SK-N-SH treated with all-trans-retinoic acid at 6 μM for 48 hours (cell line): ENCODE measurements around the gene CBR4.

Source experiments
- ATAC-seq: fragments of 200-7000 bp; cut with Tn5 transposase; 3 replicates; pipeline ENCODE4 v1.9.1; 2020; ENCODE audit warnings: mild to moderate bottlenecking, moderate library complexity
- ARNTL ChIP-seq: fragments of 450-650 bp; formaldehyde crosslinking; IDR thresholded peaks from 2 replicates; pipeline ENCODE4 v1.5.0; 2020; ENCODE audit warnings: low read depth, mild to moderate bottlenecking, moderate library complexity, borderline replicate concordance
- BACH2 ChIP-seq: fragments of 250-450 bp; sonication (Bioruptor Pico); IDR thresholded peaks from 2 replicates; pipeline ENCODE4 v1.9.0; 2021; ENCODE audit warnings: mild to moderate bottlenecking, borderline replicate concordance
- CSDC2 ChIP-seq: fragments of 250-450 bp; sonication (Bioruptor Pico); IDR thresholded peaks from 2 replicates; pipeline ENCODE4 v1.5.0; 2020; ENCODE audit warnings: mild to moderate bottlenecking, moderate library complexity
- ESRRG ChIP-seq: fragments of 250-450 bp; sonication (Bioruptor Pico); IDR thresholded peaks from 2 replicates; pipeline ENCODE4 v1.6.1; 2021; ENCODE audit warnings: mild to moderate bottlenecking
- GLIS3 ChIP-seq: fragments of 250-450 bp; sonication (Bioruptor Pico); IDR thresholded peaks from 2 replicates; pipeline ENCODE4 v1.5.0; 2020; ENCODE audit warnings: mild to moderate bottlenecking, moderate library complexity
- ISL1 ChIP-seq: fragments of 250-450 bp; sonication (Bioruptor Pico); IDR thresholded peaks from 2 replicates; pipeline ENCODE4 v2.1.2; 2022; ENCODE audit warnings: mild to moderate bottlenecking, moderate library complexity
- OSR1 ChIP-seq: fragments of 250-450 bp; sonication (Bioruptor Pico); IDR thresholded peaks from 2 replicates; pipeline ENCODE4 v1.8.0; 2022; ENCODE audit warnings: moderate library complexity, mild to moderate bottlenecking, inconsistent platforms
- POU6F1 ChIP-seq: fragments of 250-450 bp; sonication (Bioruptor Pico); IDR thresholded peaks from 2 replicates; pipeline ENCODE4 v1.8.0; 2021; ENCODE audit warnings: low read depth, mild to moderate bottlenecking, moderate library complexity, borderline replicate concordance
- PPARA ChIP-seq: fragments of 250-450 bp; sonication (Bioruptor Pico); IDR thresholded peaks from 2 replicates; pipeline ENCODE4 v1.5.0; 2020; ENCODE audit warnings: mild to moderate bottlenecking, borderline replicate concordance
- RARB ChIP-seq: fragments of 250-450 bp; sonication (Bioruptor Pico); IDR thresholded peaks from 2 replicates; pipeline ENCODE4 v1.8.0; 2021; ENCODE audit warnings: mild to moderate bottlenecking, moderate library complexity
- SNAI2 ChIP-seq: fragments of 250-450 bp; sonication (Bioruptor Pico); IDR thresholded peaks from 2 replicates; pipeline ENCODE4 v1.5.0; 2020; ENCODE audit warnings: mild to moderate bottlenecking, moderate library complexity
- TCF4 ChIP-seq: fragments of 250-450 bp; sonication (Bioruptor Pico); IDR thresholded peaks from 2 replicates; pipeline ENCODE4 v1.8.0; 2021; ENCODE audit warnings: mild to moderate bottlenecking, moderate library complexity, borderline replicate concordance
- TOX ChIP-seq: fragments of 250-450 bp; sonication (Bioruptor Pico); IDR thresholded peaks from 2 replicates; pipeline ENCODE4 v1.8.0; 2021; ENCODE audit warnings: mild to moderate bottlenecking, moderate library complexity, borderline replicate concordance
- TSHZ2 ChIP-seq: fragments of 250-450 bp; sonication (Bioruptor Pico); IDR thresholded peaks from 2 replicates; pipeline ENCODE4 v1.5.0; 2020; ENCODE audit warnings: mild to moderate bottlenecking, moderate library complexity
- ZC3H10 ChIP-seq: fragments of 250-450 bp; sonication (Bioruptor Pico); IDR thresholded peaks from 2 replicates; pipeline ENCODE4 v1.5.1; 2021; ENCODE audit warnings: mild to moderate bottlenecking, moderate library complexity
- ZFP3 ChIP-seq: fragments of 250-450 bp; sonication (Bioruptor Pico); IDR thresholded peaks from 2 replicates; pipeline ENCODE4 v1.5.0; 2020; ENCODE audit warnings: mild to moderate bottlenecking, moderate library complexity
- ZFP30 ChIP-seq: fragments of 450-650 bp; formaldehyde crosslinking; IDR thresholded peaks from 2 replicates; pipeline ENCODE4 v1.5.0; 2022; ENCODE audit warnings: mild to moderate bottlenecking, moderate library complexity
- ZNF565 ChIP-seq: fragments of 450-650 bp; formaldehyde crosslinking; conservative IDR thresholded peaks from 2 replicates; pipeline ENCODE4 v1.5.0; 2020; ENCODE audit warnings: low read depth, mild to moderate bottlenecking, moderate library complexity
- ZNF70 ChIP-seq: fragments of 450-650 bp; formaldehyde crosslinking; IDR thresholded peaks from 2 replicates; pipeline ENCODE4 v1.5.0; 2020; ENCODE audit warnings: mild to moderate bottlenecking, moderate library complexity
- TF ChIP-seq, protein P1 (sequence below): fragments of 250-450 bp; sonication (Bioruptor Pico); IDR thresholded peaks from 2 replicates; pipeline ENCODE4 v1.5.1; 2020; ENCODE audit warnings: low read depth, mild to moderate bottlenecking, moderate library complexity
- TF ChIP-seq, protein P2 (sequence below): fragments of 250-450 bp; sonication (Bioruptor Pico); IDR thresholded peaks from 2 replicates; pipeline ENCODE4 v1.5.1; 2021; ENCODE audit warnings: mild to moderate bottlenecking, moderate library complexity

Gene CBR4

GRCh38 chr4:169033660-169034059, 23.6 kb upstream of the CBR4 start:
- 0 out of 3 replicates have a peak, but pooled peaks have one; percentile 28 for ATAC-seq
- TF ChIP-seq BACH2 (CRISPR knock-in tag) = no peak
- TF ChIP-seq ZNF565 = no peak
- TF ChIP-seq POU6F1 (CRISPR knock-in tag) = no peak
- TF ChIP-seq TCF4 = no peak
- TF ChIP-seq ISL1 (CRISPR knock-in tag) = no peak
- no peak for TF ChIP-seq PPARA
- TF ChIP-seq OSR1 (CRISPR knock-in tag) = no peak
- TF ChIP-seq, protein P1, sequence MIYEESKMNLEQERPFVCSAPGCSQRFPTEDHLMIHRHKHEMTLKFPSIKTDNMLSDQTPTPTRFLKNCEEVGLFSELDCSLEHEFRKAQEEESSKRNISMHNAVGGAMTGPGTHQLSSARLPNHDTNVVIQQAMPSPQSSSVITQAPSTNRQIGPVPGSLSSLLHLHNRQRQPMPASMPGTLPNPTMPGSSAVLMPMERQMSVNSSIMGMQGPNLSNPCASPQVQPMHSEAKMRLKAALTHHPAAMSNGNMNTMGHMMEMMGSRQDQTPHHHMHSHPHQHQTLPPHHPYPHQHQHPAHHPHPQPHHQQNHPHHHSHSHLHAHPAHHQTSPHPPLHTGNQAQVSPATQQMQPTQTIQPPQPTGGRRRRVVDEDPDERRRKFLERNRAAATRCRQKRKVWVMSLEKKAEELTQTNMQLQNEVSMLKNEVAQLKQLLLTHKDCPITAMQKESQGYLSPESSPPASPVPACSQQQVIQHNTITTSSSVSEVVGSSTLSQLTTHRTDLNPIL = no peak
- TF ChIP-seq ESRRG (CRISPR knock-in tag) = no peak
- TF ChIP-seq ZFP3 (CRISPR knock-in tag) = no peak
- no peak for TF ChIP-seq RARB (CRISPR knock-in tag)
- no peak for TF ChIP-seq TOX (CRISPR knock-in tag)
- TF ChIP-seq GLIS3 (CRISPR knock-in tag) = no peak
- TF ChIP-seq ARNTL (CRISPR knock-in tag) = no peak
- TF ChIP-seq ZNF70 = no peak
- no peak for TF ChIP-seq TSHZ2
- no peak for TF ChIP-seq ZC3H10 (CRISPR knock-in tag)
- no peak for TF ChIP-seq CSDC2
- no peak for TF ChIP-seq SNAI2 (CRISPR knock-in tag)
- TF ChIP-seq, all 23 proteins: peak for 0

- ATAC-seq = no peak
- TF ChIP-seq RARB (CRISPR knock-in tag) (no peak), ZFP30 (CRISPR knock-in tag) (no peak), ZNF70 (no peak), GLIS3 (CRISPR knock-in tag) (no peak)
- TF ChIP-seq, protein P1 = no peak
- TF ChIP-seq, all 23 proteins: peak for 0
These were observed 23.0 kb upstream of the CBR4 start for GRCh38 chr4:169032883-169033645.

GRCh38 chr4:169032194-169032593, 22.1 kb upstream of the CBR4 start:
- no peak for TF ChIP-seq GLIS3 (CRISPR knock-in tag)
- no peak for TF ChIP-seq TCF4
- TF ChIP-seq CSDC2 = no peak
- no peak for TF ChIP-seq ZFP30 (CRISPR knock-in tag)
- TF ChIP-seq, protein P2, sequence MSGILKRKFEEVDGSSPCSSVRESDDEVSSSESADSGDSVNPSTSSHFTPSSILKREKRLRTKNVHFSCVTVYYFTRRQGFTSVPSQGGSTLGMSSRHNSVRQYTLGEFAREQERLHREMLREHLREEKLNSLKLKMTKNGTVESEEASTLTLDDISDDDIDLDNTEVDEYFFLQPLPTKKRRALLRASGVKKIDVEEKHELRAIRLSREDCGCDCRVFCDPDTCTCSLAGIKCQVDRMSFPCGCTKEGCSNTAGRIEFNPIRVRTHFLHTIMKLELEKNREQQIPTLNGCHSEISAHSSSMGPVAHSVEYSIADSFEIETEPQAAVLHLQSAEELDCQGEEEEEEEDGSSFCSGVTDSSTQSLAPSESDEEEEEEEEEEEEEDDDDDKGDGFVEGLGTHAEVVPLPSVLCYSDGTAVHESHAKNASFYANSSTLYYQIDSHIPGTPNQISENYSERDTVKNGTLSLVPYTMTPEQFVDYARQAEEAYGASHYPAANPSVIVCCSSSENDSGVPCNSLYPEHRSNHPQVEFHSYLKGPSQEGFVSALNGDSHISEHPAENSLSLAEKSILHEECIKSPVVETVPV = no peak
- TF ChIP-seq BACH2 (CRISPR knock-in tag) = no peak
- TF ChIP-seq TSHZ2 = no peak
- no peak for TF ChIP-seq ZNF70
- TF ChIP-seq, protein P1 = no peak
- ATAC-seq = no peak
